Fibroblast of villous mesenchyme (primary cell): ENCODE data around the gene DLGAP4. TPM values are rescaled to one million over a fixed set of nuclear protein-coding genes. Genes with fewer than 3 reads are reported as not detected.

Experiments used
- DNase-seq: peaks from one replicate; pipeline ENCODE4 v3.0.0-alpha.2; 2010; ENCODE audit warnings: low read depth
- H3K4me3 ChIP-seq: 2 replicates; pipeline ENCODE4 v1.5.1; 2011; ENCODE audit warnings: low read depth, mild to moderate bottlenecking, low read length
- total RNA-seq: library from RNA; depleted of rRNA; stranded (reverse); fragments of >200 nt; gene quantifications from 2 replicates; pipeline ENCODE4 v1.2.3, GENCODE V29; 2012
- TF ChIP-seq, protein P1 (sequence below): IDR thresholded peaks from 2 replicates; pipeline ENCODE4 v1.5.1; 2012; ENCODE audit warnings: low read depth, mild to moderate bottlenecking, low read length; ENCODE audit not compliant: insufficient read depth

DLGAP4 gene
- total RNA-seq, 1 donor = 15.5 TPM

DNA sequence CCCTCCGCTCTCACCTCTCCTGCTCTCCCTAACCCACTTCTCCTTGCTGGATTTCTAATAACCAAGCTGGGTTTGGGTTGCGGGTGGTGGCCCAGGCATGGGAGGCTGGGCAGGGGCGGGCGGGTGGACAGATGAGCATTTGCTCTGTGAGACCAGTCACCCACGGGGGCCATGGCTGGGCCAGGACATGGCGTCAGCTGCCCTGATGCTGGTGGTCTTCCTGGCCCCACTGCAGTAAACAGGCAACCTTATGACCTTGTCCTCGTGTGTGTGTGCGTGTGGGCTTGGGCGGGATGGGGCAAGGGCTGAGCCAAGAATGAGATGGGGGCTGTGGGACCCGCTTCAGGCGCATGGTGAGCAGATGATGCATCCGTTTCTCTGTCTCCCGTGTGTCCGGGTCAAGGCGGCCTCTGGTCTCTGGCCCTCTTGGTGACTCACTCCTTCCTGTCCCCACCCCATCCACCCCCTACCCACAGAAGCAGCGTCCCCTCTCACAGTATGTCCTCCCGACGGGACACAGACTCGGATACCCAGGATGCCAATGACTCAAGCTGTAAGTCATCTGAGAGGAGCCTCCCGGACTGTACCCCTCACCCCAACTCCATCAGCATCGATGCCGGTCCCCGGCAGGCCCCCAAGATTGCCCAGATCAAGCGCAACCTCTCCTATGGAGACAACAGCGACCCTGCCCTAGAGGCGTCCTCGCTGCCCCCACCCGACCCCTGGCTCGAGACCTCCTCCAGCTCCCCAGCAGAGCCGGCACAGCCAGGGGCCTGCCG is 193.8 kb downstream of the DLGAP4 start:
- no peak for DNase-seq
- H3K4me3 ChIP-seq = no peak overlapping the region
- TF ChIP-seq, protein P1, sequence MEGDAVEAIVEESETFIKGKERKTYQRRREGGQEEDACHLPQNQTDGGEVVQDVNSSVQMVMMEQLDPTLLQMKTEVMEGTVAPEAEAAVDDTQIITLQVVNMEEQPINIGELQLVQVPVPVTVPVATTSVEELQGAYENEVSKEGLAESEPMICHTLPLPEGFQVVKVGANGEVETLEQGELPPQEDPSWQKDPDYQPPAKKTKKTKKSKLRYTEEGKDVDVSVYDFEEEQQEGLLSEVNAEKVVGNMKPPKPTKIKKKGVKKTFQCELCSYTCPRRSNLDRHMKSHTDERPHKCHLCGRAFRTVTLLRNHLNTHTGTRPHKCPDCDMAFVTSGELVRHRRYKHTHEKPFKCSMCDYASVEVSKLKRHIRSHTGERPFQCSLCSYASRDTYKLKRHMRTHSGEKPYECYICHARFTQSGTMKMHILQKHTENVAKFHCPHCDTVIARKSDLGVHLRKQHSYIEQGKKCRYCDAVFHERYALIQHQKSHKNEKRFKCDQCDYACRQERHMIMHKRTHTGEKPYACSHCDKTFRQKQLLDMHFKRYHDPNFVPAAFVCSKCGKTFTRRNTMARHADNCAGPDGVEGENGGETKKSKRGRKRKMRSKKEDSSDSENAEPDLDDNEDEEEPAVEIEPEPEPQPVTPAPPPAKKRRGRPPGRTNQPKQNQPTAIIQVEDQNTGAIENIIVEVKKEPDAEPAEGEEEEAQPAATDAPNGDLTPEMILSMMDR = no peak

DNA sequence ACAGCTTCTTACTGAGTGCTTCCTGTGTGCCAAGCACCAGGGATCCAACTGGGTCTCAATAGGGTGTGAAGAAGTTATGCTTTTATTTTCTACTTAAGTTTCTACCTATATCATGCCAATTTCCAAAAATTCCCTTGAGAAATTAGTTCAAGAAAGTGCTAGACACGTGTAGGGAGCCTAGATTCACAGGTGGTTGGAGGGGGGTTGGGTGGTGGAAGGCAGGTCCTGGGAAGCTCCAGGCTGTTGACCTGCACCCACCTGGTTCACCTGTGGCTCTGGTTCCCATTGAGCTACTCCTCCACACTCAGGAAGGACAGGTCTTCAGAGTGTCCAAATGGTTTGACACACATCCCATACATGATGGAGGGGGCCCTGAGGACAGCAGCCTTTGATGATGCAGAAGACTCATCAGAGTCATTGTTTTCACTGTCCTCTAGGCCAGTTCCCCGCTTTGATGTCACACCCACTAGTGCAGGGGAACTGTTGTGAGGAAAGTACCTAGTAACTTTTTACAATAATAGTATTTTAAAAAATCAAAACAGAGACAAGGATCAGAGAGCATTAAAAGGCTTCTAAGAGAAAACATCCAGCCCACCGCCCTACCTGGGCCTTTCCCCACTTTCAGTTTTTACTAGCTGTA is 195.3 kb downstream of the DLGAP4 start:
- no peak for DNase-seq
- H3K4me3 ChIP-seq = no peak overlapping the region
- TF ChIP-seq, protein P1 = no peak

DNA sequence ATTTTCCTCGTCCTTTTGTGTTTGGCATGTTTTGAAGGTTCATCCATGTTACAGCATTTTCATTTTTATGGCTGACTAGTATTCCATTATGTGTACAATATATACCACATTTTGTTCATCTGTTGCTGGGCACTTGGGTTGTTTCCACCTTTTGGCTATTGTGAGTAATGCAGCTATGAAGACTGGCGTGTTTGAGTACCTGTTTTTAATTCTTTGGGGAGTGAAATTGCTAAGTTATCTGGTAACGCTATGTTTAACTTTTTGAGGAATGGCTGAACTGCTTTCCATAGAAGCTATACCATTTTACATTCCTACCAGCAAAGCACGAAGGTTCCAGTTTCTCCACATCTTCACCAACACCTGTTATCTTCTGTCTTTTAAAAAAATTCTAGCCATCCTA is 198.2 kb downstream of the DLGAP4 start:
- DNase-seq = no peak
- TF ChIP-seq, protein P1 = no peak
- H3K4me3 ChIP-seq = no peak overlapping the region

DNA sequence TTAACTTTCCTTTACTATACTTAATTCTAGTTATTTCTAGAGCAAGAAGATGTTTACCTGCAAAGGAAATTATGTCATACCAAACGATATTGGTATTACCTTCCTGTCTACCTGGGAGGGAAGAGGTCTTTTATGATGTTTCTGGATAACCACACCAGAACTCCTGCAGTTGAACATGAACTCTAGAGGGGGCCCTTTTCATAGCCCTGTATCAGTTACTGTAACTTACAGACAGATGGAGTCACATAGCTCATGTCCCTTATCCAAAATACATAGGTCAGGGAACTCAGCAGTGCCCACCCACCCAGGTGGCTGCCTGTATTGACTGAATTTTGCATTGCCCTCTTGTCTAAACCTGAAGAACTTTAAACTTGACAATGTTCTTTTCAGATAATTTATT is 200.1 kb downstream of the DLGAP4 start:
- H3K4me3 ChIP-seq = no peak overlapping the region
- TF ChIP-seq, protein P1 = peak; percentile 50
- DNase-seq = no peak

DNA sequence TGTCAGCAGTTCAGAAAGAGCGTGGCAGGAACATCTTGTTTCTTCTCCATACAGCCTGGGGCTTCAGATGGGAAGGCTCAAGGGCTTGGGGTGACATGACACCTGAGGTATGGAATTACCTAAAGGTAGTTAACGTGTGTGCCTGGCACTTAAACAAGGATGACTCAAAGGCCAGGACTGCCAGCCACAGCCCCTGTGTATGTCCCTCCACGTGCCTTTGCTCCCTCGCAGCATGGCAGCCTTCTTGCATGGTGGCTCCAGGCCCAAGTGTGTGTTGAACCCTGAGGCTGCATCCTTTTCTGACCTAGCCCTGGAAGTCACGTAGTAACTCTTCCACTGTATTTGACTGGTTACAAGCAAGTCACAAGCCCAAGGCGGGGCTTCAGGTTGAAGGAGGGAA is 201.6 kb downstream of the DLGAP4 start:
- TF ChIP-seq, protein P1 = no peak
- no peak for DNase-seq
- no peak overlapping the region for H3K4me3 ChIP-seq

DNA sequence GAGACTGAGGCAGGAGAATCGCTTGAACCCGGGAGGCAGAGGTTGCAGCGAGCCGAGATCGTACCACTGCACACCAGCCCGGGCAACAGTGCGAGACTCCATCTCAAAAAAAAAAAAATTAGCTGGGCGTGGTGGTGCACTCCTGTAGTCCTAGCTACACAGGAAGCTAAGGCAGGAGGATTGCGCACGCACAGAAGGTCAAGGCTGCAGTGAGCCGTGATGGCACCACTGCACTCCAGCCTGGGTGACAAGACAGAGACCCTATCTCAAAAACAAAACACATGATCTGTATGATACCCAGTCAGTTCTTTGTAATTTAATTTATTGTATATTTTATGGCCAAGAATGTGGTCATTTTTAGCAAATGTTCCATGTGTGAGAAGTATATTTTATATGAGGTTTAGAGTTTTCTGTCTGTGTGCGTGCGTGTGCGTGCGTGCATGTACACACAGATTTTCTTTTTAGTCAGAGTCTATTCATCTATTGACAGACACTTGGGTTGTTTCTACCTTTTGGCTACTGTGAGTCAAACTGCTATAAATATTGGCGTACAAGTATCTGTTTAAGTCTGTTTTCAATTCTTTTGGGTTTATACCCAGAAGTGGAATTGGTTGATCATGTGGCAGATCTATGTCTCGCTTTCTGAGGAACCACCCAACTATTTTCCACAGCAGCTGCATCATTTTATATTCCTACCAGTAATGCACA is 213.0 kb downstream of the DLGAP4 start:
- H3K4me3 ChIP-seq = no peak overlapping the region
- DNase-seq = no peak
- TF ChIP-seq, protein P1 = no peak
